Measurements from ENCODE around the gene GNS. TPM values are rescaled to one million over a fixed set of nuclear protein-coding genes. Genes with fewer than 3 reads are reported as not detected.

The GNS gene
- polyA plus RNA-seq, 2 of the 4 experiments (the other 2 are of a cell fraction), result 54.3 to 109 TPM

DNA sequence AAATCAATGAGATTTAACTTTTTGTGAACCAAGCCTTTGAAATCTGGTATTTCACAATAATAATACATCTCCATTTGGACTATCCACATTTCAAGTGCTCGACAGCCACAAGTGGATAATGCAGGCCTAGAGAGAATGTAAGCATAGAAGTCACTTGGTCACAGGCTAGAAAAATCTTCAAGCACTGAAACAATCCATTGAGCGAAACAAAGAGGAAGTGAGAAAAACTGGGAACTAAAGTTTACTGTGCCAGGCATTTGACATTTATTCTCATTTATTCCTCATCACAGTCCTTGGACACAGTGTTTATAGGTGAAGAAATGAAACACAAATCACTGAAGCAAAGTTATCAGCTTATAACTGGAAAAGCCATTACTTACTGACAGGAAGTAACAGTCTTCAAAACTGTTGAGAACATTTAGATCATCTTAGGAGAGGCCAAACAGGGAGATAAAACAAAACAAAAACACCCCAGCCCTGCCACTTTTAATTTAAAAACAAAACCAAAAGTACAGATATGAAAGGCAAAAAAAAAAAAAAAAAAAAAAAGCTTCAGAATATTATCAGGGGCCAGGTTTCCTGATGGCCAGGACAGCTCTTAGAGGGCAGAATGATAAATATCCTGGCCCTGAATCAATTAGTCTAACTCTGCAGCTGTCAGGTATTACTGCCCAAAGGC is 29.2 kb downstream of the GNS start:
- DNase-seq (ENCODE audit: low read depth in 1 of 2, low spot score in 1 of 2) (no peak), FAIRE-seq (no peak), ATAC-seq (no peak)
- TF ChIP-seq, protein P1, sequence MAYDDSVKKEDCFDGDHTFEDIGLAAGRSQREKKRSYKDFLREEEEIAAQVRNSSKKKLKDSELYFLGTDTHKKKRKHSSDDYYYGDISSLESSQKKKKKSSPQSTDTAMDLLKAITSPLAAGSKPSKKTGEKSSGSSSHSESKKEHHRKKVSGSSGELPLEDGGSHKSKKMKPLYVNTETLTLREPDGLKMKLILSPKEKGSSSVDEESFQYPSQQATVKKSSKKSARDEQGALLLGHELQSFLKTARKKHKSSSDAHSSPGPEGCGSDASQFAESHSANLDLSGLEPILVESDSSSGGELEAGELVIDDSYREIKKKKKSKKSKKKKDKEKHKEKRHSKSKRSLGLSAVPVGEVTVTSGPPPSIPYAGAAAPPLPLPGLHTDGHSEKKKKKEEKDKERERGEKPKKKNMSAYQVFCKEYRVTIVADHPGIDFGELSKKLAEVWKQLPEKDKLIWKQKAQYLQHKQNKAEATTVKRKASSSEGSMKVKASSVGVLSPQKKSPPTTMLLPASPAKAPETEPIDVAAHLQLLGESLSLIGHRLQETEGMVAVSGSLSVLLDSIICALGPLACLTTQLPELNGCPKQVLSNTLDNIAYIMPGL (CRISPR knock-in tag; IDR thresholded peaks at IDR 0.05; ENCODE audit: borderline replicate concordance), result no peak
- TF ChIP-seq TP53 (CRISPR knock-in tag; IDR thresholded peaks at IDR 0.05), result no peak
- TF ChIP-seq, protein P2, sequence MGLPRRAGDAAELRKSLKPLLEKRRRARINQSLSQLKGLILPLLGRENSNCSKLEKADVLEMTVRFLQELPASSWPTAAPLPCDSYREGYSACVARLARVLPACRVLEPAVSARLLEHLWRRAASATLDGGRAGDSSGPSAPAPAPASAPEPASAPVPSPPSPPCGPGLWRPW (IDR thresholded peaks at IDR 0.05), result no peak
- TF ChIP-seq, protein P3, sequence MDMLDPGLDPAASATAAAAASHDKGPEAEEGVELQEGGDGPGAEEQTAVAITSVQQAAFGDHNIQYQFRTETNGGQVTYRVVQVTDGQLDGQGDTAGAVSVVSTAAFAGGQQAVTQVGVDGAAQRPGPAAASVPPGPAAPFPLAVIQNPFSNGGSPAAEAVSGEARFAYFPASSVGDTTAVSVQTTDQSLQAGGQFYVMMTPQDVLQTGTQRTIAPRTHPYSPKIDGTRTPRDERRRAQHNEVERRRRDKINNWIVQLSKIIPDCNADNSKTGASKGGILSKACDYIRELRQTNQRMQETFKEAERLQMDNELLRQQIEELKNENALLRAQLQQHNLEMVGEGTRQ (IDR thresholded peaks at IDR 0.05), result no peak
- TF ChIP-seq, protein P4, sequence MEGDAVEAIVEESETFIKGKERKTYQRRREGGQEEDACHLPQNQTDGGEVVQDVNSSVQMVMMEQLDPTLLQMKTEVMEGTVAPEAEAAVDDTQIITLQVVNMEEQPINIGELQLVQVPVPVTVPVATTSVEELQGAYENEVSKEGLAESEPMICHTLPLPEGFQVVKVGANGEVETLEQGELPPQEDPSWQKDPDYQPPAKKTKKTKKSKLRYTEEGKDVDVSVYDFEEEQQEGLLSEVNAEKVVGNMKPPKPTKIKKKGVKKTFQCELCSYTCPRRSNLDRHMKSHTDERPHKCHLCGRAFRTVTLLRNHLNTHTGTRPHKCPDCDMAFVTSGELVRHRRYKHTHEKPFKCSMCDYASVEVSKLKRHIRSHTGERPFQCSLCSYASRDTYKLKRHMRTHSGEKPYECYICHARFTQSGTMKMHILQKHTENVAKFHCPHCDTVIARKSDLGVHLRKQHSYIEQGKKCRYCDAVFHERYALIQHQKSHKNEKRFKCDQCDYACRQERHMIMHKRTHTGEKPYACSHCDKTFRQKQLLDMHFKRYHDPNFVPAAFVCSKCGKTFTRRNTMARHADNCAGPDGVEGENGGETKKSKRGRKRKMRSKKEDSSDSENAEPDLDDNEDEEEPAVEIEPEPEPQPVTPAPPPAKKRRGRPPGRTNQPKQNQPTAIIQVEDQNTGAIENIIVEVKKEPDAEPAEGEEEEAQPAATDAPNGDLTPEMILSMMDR (IDR thresholded peaks at IDR 0.05), result no peak
- no peak for TF ChIP-seq FOSL2 (IDR thresholded peaks at IDR 0.05)
- TF ChIP-seq FOSL2 (CRISPR knock-in tag; IDR thresholded peaks at IDR 0.05), result no peak
- TF ChIP-seq NPAS2 (CRISPR knock-in tag; IDR thresholded peaks at IDR 0.05; ENCODE audit: borderline replicate concordance), result no peak
- TF ChIP-seq RARB (CRISPR knock-in tag; IDR thresholded peaks at IDR 0.05), result no peak
- no peak for TF ChIP-seq RAD21 (conservative IDR thresholded peaks at IDR 0.05 in 1 of 2, IDR thresholded peaks at IDR 0.05 in 1 of 2)
- no peak for TF ChIP-seq MYC (IDR thresholded peaks at IDR 0.05; ENCODE audit: borderline replicate concordance, low read length)
- no peak for TF ChIP-seq MAFK (IDR thresholded peaks at IDR 0.05; ENCODE audit: partially characterized antibody)
- no peak for TF ChIP-seq ESRRA (IDR thresholded peaks at IDR 0.05; ENCODE audit: borderline replicate concordance, low read length)
- TF ChIP-seq POLR2A (IDR thresholded peaks at IDR 0.05; ENCODE audit: low read length), result no peak
- Histone ChIP-seq H3K4me2 (no peak overlapping the region), H3K27ac (no peak overlapping the region), H3K4me3 (no peak overlapping the region), H3K9me3 (no peaks in the 10 kb centered on the region), H3K4me1 (peaks cover 13% of the 10 kb centered on the region)
- POLR2A ChIA-PET, result interaction anchor here (0.6 kb wide), 1 partner anchor 120 kb away, joined by 3 read pairs; no protein-coding TSS in a partner anchor
- CTCF ChIA-PET, result interaction anchor here (0.7 kb wide), 1 partner anchor 11 kb away, joined by 4 read pairs; no protein-coding TSS in a partner anchor
- WGBS (ENCODE audit: missing lambda C conversion rate), result 91% methylated on average over 2 of the region's 2 CpGs

DNA sequence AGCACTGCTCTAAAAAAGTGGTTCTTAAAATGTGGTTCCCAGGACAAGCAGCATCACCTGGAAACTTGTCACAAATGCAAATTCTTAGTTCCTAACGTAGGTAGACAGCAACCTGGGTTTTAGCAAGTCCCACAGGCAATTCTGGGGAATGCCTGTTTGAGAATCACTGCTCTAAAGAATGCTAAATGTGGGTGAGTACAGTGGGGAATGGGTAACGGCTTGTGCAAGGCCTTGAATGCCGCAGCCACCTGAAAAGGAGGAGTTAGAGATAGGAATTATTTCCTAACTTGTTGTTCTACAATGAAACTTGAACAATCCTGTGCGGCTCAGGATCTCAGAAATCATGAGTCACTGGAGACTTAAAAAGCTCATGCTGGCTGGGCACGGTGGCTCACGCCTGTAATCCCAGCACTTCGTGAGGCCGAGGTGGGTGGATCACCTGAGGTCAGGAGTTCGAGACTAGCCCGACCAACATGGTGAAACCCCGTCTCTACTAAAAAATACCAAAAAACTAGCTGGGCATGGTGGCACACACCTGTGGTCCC is 34.9 kb downstream of the GNS start:
- DNase-seq (ENCODE audit: low read depth in 1 of 2, low spot score in 1 of 2), result no peak
- ChIA-PET POLR2A (no interaction called here), CTCF (interaction anchor here (1.4 kb wide), 1 partner anchor 19 kb away, joined by 3 read pairs; no protein-coding TSS in a partner anchor)
- 94% methylated on average over 11 of the region's 11 CpGs for WGBS (ENCODE audit: missing lambda C conversion rate)
- H3K27ac ChIP-seq, result no peak overlapping the region
- H3K9me3 ChIP-seq, result no peaks in the 10 kb centered on the region
- no peak for ATAC-seq
- H3K4me1 ChIP-seq, result no peaks in the 10 kb centered on the region
- TF ChIP-seq RFX5 (IDR thresholded peaks at IDR 0.05), result no peak
- no peak for TF ChIP-seq CBX2 (IDR thresholded peaks at IDR 0.05; ENCODE audit: borderline replicate concordance, low read depth)
- no peak for TF ChIP-seq CEBPB (IDR thresholded peaks at IDR 0.05)
- no peak for TF ChIP-seq MAFK (IDR thresholded peaks at IDR 0.05; ENCODE audit: partially characterized antibody)
- no peak for TF ChIP-seq POLR2A (IDR thresholded peaks at IDR 0.05; ENCODE audit: low read length)
- TF ChIP-seq, protein P5, sequence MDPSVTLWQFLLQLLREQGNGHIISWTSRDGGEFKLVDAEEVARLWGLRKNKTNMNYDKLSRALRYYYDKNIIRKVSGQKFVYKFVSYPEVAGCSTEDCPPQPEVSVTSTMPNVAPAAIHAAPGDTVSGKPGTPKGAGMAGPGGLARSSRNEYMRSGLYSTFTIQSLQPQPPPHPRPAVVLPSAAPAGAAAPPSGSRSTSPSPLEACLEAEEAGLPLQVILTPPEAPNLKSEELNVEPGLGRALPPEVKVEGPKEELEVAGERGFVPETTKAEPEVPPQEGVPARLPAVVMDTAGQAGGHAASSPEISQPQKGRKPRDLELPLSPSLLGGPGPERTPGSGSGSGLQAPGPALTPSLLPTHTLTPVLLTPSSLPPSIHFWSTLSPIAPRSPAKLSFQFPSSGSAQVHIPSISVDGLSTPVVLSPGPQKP (IDR thresholded peaks at IDR 0.05; ENCODE audit: low read depth, low read length), result no peak
- no peak for TF ChIP-seq GATA3 (IDR thresholded peaks at IDR 0.05; ENCODE audit: borderline replicate concordance)
- no peak for FAIRE-seq
- H3K4me2 ChIP-seq, result no peak overlapping the region
- no peak overlapping the region for H3K4me3 ChIP-seq

Measured in A549 (cell line).